Choroid plexus epithelial cell (primary cell): ENCODE results near the gene NOTCH2.

Experiments used
- DNase-seq: peaks from one replicate; pipeline ENCODE4 v3.0.0-alpha.2; 2010; ENCODE audit warnings: low read depth
- H3K4me3 ChIP-seq: 2 replicates; pipeline ENCODE4 v1.5.1; 2011; ENCODE audit warnings: low read depth, mild to moderate bottlenecking, control low read depth, low read length, moderate library complexity
- CTCF ChIP-seq: conservative IDR thresholded peaks from 2 replicates; pipeline ENCODE4 v1.5.1; 2011; ENCODE audit warnings: low read depth, mild to moderate bottlenecking, control low read depth, inconsistent platforms, low read length, moderate library complexity

Gene NOTCH2

GRCh38 chr1:119909890-119910596, 159.4 kb downstream of the NOTCH2 start:
- no peak overlapping the region for H3K4me3 ChIP-seq
- TF ChIP-seq CTCF = no peak
- no peak for DNase-seq

GRCh38 chr1:119908661-119909060, 160.8 kb downstream of the NOTCH2 start:
- no peak overlapping the region for H3K4me3 ChIP-seq
- no peak for TF ChIP-seq CTCF
- DNase-seq = no peak

- DNase-seq = no peak
- TF ChIP-seq CTCF = no peak
- no peak overlapping the region for H3K4me3 ChIP-seq
These were observed 162.4 kb downstream of the NOTCH2 start for GRCh38 chr1:119906927-119907652.

- TF ChIP-seq CTCF = no peak
- H3K4me3 ChIP-seq = no peak overlapping the region
These were observed 166.0 kb downstream of the NOTCH2 start for GRCh38 chr1:119903443-119903835.

GRCh38 chr1:119902775-119903442, 166.6 kb downstream of the NOTCH2 start:
- DNase-seq = no peak
- TF ChIP-seq CTCF = no peak
- no peak overlapping the region for H3K4me3 ChIP-seq

More at GRCh38 chr1:119903443-119903835, 166.0 kb downstream of the NOTCH2 start:
- no peak for DNase-seq

- H3K4me3 ChIP-seq = no peak overlapping the region
- no peak for TF ChIP-seq CTCF
- no peak for DNase-seq
These were observed 170.3 kb downstream of the NOTCH2 start for GRCh38 chr1:119898981-119899720.
